ENCODE data around the gene CDH4.

CDH4 gene

GRCh38 chr20:61284752-61285151 lies 32.7 kb downstream of the CDH4 start:
- DNase-seq, result no peak

GRCh38 chr20:61285152-61285645 lies 33.1 kb downstream of the CDH4 start:
- DNase-seq, result no peak

GRCh38 chr20:61285691-61286090 lies 33.6 kb downstream of the CDH4 start:
- DNase-seq, result no peak

- no peak for DNase-seq
Measured at GRCh38 chr20:61287583-61288275, 35.7 kb downstream of the CDH4 start.

GRCh38 chr20:61288331-61288784 lies 36.3 kb downstream of the CDH4 start:
- DNase-seq, result no peak

GRCh38 chr20:61289166-61289565 lies 37.1 kb downstream of the CDH4 start:
- DNase-seq, result no peak

GRCh38 chr20:61290721-61291120 lies 38.7 kb downstream of the CDH4 start:
- DNase-seq, result no peak

GRCh38 chr20:61291166-61291829 lies 39.2 kb downstream of the CDH4 start:
- no peak for DNase-seq

GRCh38 chr20:61292391-61292790 lies 40.3 kb downstream of the CDH4 start:
- DNase-seq, result no peak

GRCh38 chr20:61292821-61293612 lies 41.0 kb downstream of the CDH4 start:
- DNase-seq, result no peak

GRCh38 chr20:61293951-61294350 lies 41.9 kb downstream of the CDH4 start:
- DNase-seq, result no peak

GRCh38 chr20:61295249-61295648 lies 43.2 kb downstream of the CDH4 start:
- DNase-seq, result no peak

GRCh38 chr20:61295682-61296628 lies 43.9 kb downstream of the CDH4 start:
- DNase-seq, result no peak

GRCh38 chr20:61296629-61297019 lies 44.6 kb downstream of the CDH4 start:
- DNase-seq, result no peak

GRCh38 chr20:61297491-61297890 lies 45.4 kb downstream of the CDH4 start:
- no peak for DNase-seq

- no peak for DNase-seq
Measured at GRCh38 chr20:61297986-61298385, 45.9 kb downstream of the CDH4 start.

- no peak for DNase-seq
Measured at GRCh38 chr20:61298661-61299060, 46.6 kb downstream of the CDH4 start.

GRCh38 chr20:61299104-61299503 lies 47.0 kb downstream of the CDH4 start:
- DNase-seq, result no peak

- DNase-seq, result no peak
Measured at GRCh38 chr20:61299618-61300017, 47.6 kb downstream of the CDH4 start.

GRCh38 chr20:61300293-61300692 lies 48.2 kb downstream of the CDH4 start:
- DNase-seq, result no peak

GRCh38 chr20:61300709-61301108 lies 48.6 kb downstream of the CDH4 start:
- DNase-seq, result no peak

GRCh38 chr20:61301711-61302525 lies 49.9 kb downstream of the CDH4 start:
- no peak for DNase-seq
